Erythroblast (primary cell): Measurements from ENCODE around the gene CCDC174.
A peak's percentile ranks its signal among the peaks of the same experiment; 100 is the strongest.
"Not testable (repeated sequence)": the region's sequence is repeated elsewhere in the genome, so short reads cannot be mapped to it uniquely, and the experiment has no call there.

ENCODE experiments used
- DNase-seq, 2 experiments: peaks; one replicate each; lab custom pipeline; 2025; lab: John Stamatoyannopoulos, UW
- GATA1 ChIP-seq: IDR thresholded peaks from 2 replicates; pipeline ENCODE4 v1.6.1; 2011; ENCODE audit warnings: low read depth, mild to moderate bottlenecking, control low read depth, low read length, moderate library complexity
- POLR2A ChIP-seq: IDR thresholded peaks from 2 replicates; pipeline ENCODE4 v1.6.1; 2011; ENCODE audit warnings: mild to moderate bottlenecking, low read length

CCDC174 gene

GRCh38 chr3:14651440-14652251, at the start of gene CCDC174:
CCDC174 (plus strand) TSS chr3:14651762; CDS start chr3:14651837, 75 bp downstream.
- peak; percentile 99 to 100 for DNase-seq
- TF ChIP-seq POLR2A = peak; percentile 97
- no peak for TF ChIP-seq GATA1

GRCh38 chr3:14602006-14602803, 49.4 kb upstream of the CCDC174 start:
- DNase-seq = no peak
- TF ChIP-seq POLR2A (no peak), GATA1 (no peak)

GRCh38 chr3:14602804-14603644, 48.5 kb upstream of the CCDC174 start:
- DNase-seq = no peak
- TF ChIP-seq POLR2A (no peak), GATA1 (no peak)

- no peak for DNase-seq
- TF ChIP-seq POLR2A = no peak
- TF ChIP-seq GATA1 = no peak
These were observed 46.5 kb upstream of the CCDC174 start for GRCh38 chr3:14605067-14605466.

- no peak for TF ChIP-seq GATA1
- no peak for TF ChIP-seq POLR2A
- DNase-seq = no peak
These were observed 45.8 kb upstream of the CCDC174 start for GRCh38 chr3:14605744-14606143.

- DNase-seq = no peak
- TF ChIP-seq POLR2A (no peak), GATA1 (no peak)
These were observed 44.8 kb upstream of the CCDC174 start for GRCh38 chr3:14606669-14607339.

GRCh38 chr3:14608298-14608697, 43.3 kb upstream of the CCDC174 start:
- TF ChIP-seq GATA1 (no peak), POLR2A (no peak)

GRCh38 chr3:14609058-14609457, 42.5 kb upstream of the CCDC174 start:
- not testable (repeated sequence) for DNase-seq

More at GRCh38 chr3:14608298-14608697, 43.3 kb upstream of the CCDC174 start:
- no peak for DNase-seq

GRCh38 chr3:14609506-14609905, 42.1 kb upstream of the CCDC174 start:
- no peak for DNase-seq

GRCh38 chr3:14609941-14610340, 41.6 kb upstream of the CCDC174 start:
- no peak for DNase-seq
- TF ChIP-seq GATA1 = no peak
- TF ChIP-seq POLR2A = no peak

More at GRCh38 chr3:14609506-14609905, 42.1 kb upstream of the CCDC174 start:
- TF ChIP-seq POLR2A = no peak
- TF ChIP-seq GATA1 = no peak

- TF ChIP-seq GATA1 (no peak), POLR2A (no peak)
- no peak for DNase-seq
These were observed 37.4 kb upstream of the CCDC174 start for GRCh38 chr3:14614189-14614588.

- no peak for DNase-seq
- TF ChIP-seq GATA1 (no peak), POLR2A (no peak)
These were observed 36.7 kb upstream of the CCDC174 start for GRCh38 chr3:14614862-14615261.

- no peak for DNase-seq
- TF ChIP-seq POLR2A = no peak
- no peak for TF ChIP-seq GATA1
These were observed 34.7 kb upstream of the CCDC174 start for GRCh38 chr3:14616606-14617507.
